Measurements from ENCODE around the gene TMCC2.

TMCC2 gene

DNA sequence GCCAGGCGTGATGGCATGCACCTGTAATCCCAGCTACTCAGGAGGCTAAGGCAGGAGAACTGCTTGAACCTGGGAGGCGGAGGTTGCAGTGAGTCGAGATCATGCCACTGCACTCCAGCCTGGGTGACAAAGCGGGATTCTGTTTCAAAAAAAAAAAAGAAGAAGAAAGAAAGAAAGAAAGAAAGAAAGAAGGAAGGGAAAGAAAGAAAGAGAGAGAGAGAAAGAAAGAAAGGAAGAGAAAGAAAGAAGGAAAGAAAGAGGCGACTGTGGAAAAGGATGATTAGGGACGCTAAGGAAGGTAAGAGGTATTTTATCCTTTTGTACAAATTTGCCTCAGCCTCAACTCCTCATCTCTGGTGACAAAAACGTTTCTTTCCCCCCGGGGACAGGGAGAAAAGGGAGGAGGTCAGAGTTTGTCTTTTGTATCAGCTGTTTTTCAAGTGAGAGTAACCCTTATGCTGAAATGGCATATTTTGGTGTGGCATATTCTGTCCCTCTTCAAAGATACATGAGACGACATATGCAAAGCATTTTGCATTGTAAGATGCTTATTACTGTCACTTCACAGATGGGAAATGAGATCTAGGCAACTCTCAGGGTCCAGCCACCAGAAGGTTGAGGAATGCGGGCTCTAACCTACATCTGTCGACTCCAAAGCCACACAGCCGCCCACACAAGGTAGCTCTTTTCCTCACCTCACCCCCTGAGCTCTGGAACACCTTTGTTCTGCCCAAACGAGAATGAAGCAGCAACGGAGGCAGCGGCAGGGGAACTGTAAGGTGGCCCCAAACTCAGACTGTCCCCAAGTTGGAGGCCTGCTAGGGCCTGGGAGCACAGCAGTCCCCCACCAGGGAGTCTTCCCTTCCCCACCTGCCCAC lies 55.8 kb downstream of the TMCC2 start:
- H3F3A ChIP-seq (ENCODE audit: insufficient read depth, low read length) = peaks cover 54% of the 10 kb centered on the region
- no peak for TF ChIP-seq EZH2 (optimal IDR thresholded peaks at IDR 0.05; ENCODE audit: low read depth, low read length)
- TF ChIP-seq EZH2phosphoT487 (IDR thresholded peaks at IDR 0.05; ENCODE audit: low read length) = no peak
- TF ChIP-seq, protein P1, sequence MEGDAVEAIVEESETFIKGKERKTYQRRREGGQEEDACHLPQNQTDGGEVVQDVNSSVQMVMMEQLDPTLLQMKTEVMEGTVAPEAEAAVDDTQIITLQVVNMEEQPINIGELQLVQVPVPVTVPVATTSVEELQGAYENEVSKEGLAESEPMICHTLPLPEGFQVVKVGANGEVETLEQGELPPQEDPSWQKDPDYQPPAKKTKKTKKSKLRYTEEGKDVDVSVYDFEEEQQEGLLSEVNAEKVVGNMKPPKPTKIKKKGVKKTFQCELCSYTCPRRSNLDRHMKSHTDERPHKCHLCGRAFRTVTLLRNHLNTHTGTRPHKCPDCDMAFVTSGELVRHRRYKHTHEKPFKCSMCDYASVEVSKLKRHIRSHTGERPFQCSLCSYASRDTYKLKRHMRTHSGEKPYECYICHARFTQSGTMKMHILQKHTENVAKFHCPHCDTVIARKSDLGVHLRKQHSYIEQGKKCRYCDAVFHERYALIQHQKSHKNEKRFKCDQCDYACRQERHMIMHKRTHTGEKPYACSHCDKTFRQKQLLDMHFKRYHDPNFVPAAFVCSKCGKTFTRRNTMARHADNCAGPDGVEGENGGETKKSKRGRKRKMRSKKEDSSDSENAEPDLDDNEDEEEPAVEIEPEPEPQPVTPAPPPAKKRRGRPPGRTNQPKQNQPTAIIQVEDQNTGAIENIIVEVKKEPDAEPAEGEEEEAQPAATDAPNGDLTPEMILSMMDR (IDR thresholded peaks at IDR 0.05; ENCODE audit: low read length) = no peak
- no peaks in the 10 kb centered on the region for H4K20me1 ChIP-seq (ENCODE audit: insufficient read depth, low read length)
- H3K9me2 ChIP-seq (replicated peaks; ENCODE audit: insufficient read depth, low read length) = no peaks in the 10 kb centered on the region
- H3K27ac ChIP-seq (ENCODE audit: low read length) = peak overlapping the region; percentile 97
- H3K9me3 ChIP-seq (replicated peaks; ENCODE audit: insufficient read depth, low read length) = no peaks in the 10 kb centered on the region
- H3K27me3 ChIP-seq (replicated peaks; ENCODE audit: insufficient read depth, low read length) = no peaks in the 10 kb centered on the region
- H2AFZ ChIP-seq (ENCODE audit: low read length) = peak overlapping the region; percentile 8
- peak overlapping the region; percentile 83 for H3K4me2 ChIP-seq (ENCODE audit: low read depth, low read length)
- H3K79me2 ChIP-seq (ENCODE audit: low read length) = no peaks in the 10 kb centered on the region
- H3K4me1 ChIP-seq (ENCODE audit: low read length) = peaks cover 69% of the 10 kb centered on the region
- peak overlapping the region; percentile 69 for H3K9ac ChIP-seq (ENCODE audit: low read length)
- H3K36me3 ChIP-seq (replicated peaks; ENCODE audit: insufficient read depth, low read length) = no peaks in the 10 kb centered on the region
- 0 out of 2 replicates have a peak overlapping the region, but pooled peaks have one; percentile 15 for H3K4me3 ChIP-seq (ENCODE audit: low read length)
- peak; percentile 85 for DNase-seq

DNA sequence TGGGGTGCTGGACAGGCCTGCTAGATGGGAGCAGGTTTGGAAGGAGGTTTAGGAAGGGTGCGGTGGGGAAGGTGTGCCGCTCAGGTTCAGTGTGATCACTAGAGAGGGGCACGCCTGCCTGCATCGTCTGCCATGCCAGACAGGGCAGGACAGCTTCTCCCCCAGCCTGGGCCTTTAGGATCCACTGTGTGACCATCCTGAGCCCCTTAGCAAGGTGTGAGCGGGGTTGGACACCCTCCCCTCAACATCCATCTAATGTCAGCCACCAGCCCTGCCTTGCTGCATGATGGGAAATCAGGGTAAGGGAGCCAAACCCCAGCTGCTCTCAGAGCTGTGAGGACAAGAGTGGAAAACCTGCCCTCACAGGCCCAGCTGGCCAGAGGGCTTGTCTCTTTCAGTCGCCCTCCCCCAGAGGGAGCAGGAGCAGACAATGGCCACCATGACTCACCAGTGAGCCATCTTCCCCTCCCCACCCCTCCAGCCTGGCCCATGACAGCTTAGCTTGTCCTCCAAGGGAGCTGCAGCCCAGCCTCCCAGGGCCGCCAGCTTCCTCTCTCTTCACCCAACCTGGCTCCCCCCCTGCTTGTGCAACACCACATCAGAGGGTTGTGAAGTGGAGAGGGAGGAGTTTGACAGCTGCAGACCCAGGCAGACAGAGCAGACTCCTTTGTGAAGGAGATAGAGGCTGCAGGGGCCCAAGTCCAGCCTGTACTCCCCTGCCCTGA lies 56.8 kb downstream of the TMCC2 start:
- H2AFZ ChIP-seq (ENCODE audit: low read length) = peak overlapping the region; percentile 7; the same call in 1 of the 2 replicates
- H3K4me3 ChIP-seq (ENCODE audit: low read length) = peak overlapping the region; percentile 41; the same call in 1 of the 2 replicates
- H3K4me2 ChIP-seq (ENCODE audit: low read depth, low read length) = peak overlapping the region; percentile 83
- no peaks in the 10 kb centered on the region for H3K36me3 ChIP-seq (replicated peaks; ENCODE audit: insufficient read depth, low read length)
- H3K27ac ChIP-seq (ENCODE audit: low read length) = peak overlapping the region; percentile 97
- H3K9me3 ChIP-seq (replicated peaks; ENCODE audit: insufficient read depth, low read length) = no peaks in the 10 kb centered on the region
- peaks cover 55% of the 10 kb centered on the region for H3F3A ChIP-seq (ENCODE audit: insufficient read depth, low read length)
- H3K9ac ChIP-seq (ENCODE audit: low read length) = peak overlapping the region; percentile 69
- no peaks in the 10 kb centered on the region for H4K20me1 ChIP-seq (ENCODE audit: insufficient read depth, low read length)
- peaks cover 72% of the 10 kb centered on the region for H3K4me1 ChIP-seq (ENCODE audit: low read length)
- DNase-seq = peak; percentile 98
- no peaks in the 10 kb centered on the region for H3K27me3 ChIP-seq (replicated peaks; ENCODE audit: insufficient read depth, low read length)
- H3K9me2 ChIP-seq (replicated peaks; ENCODE audit: insufficient read depth, low read length) = no peaks in the 10 kb centered on the region
- TF ChIP-seq, protein P1 (IDR thresholded peaks at IDR 0.05; ENCODE audit: low read length) = no peak
- TF ChIP-seq EZH2phosphoT487 (IDR thresholded peaks at IDR 0.05; ENCODE audit: low read length) (no peak), EZH2 (optimal IDR thresholded peaks at IDR 0.05; ENCODE audit: low read depth, low read length) (no peak)
- H3K79me2 ChIP-seq (ENCODE audit: low read length) = no peaks in the 10 kb centered on the region

DNA sequence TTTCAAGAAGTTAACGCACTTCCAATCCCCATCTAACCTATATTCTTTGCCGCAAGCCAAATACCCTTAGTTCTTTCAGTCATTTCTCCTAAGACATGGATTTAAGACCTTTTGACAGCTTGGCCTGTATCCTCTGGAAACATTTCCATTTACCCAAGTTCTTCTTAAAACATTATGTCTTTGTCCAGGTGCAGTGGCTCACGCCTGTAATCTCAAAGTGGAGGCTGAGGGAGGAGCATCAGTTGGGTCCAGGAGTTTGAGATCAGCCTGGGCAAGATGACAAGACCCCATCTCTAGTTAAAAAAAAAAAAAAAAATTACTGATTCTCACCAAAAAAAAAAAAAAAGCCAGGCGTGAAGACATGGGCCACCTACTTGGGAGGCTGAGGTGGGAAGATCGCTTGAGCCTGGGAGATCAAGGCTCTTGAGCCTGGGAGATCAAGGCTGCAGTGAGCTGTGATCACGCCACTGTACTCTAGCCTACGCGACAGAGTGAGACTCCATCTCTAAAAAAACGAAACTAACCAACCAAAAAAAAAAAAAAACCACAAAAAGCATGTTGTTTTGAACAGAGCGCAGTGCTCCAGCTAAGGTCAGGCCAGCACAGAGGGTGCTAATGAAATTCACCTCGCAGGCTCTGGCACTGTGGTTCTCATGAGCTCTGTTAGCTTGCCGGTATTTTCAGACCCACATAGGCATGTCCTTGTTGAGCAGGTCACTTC lies 57.8 kb downstream of the TMCC2 start:
- DNase-seq = peak; percentile 95
- Histone ChIP-seq H3K9ac (ENCODE audit: low read length) (peak overlapping the region; percentile 69), H3K27me3 (replicated peaks; ENCODE audit: insufficient read depth, low read length) (no peaks in the 10 kb centered on the region), H3K4me1 (ENCODE audit: low read length) (peaks cover 62% of the 10 kb centered on the region), H3K27ac (ENCODE audit: low read length) (peak overlapping the region; percentile 97), H2AFZ (ENCODE audit: low read length) (no peak overlapping the region), H3K4me3 (ENCODE audit: low read length) (peak overlapping the region; percentile 41), H3K36me3 (replicated peaks; ENCODE audit: insufficient read depth, low read length) (no peaks in the 10 kb centered on the region), H4K20me1 (ENCODE audit: insufficient read depth, low read length) (no peaks in the 10 kb centered on the region), H3K9me2 (replicated peaks; ENCODE audit: insufficient read depth, low read length) (no peaks in the 10 kb centered on the region), H3K4me2 (ENCODE audit: low read depth, low read length) (peak overlapping the region; percentile 83), H3K9me3 (replicated peaks; ENCODE audit: insufficient read depth, low read length) (no peaks in the 10 kb centered on the region), H3K79me2 (ENCODE audit: low read length) (no peaks in the 10 kb centered on the region), H3F3A (ENCODE audit: insufficient read depth, low read length) (peaks cover 55% of the 10 kb centered on the region)
- no peak for TF ChIP-seq EZH2phosphoT487 (IDR thresholded peaks at IDR 0.05; ENCODE audit: low read length)
- no peak for TF ChIP-seq EZH2 (optimal IDR thresholded peaks at IDR 0.05; ENCODE audit: low read depth, low read length)
- TF ChIP-seq, protein P1 (IDR thresholded peaks at IDR 0.05; ENCODE audit: low read length) = no peak
